Activated T-helper 17 cell treated with anti-CD3 and anti-CD28 coated beads, Interleukin-2, amount 50 U/mL, for 72 hours (primary cell): ENCODE results near the gene KTI12. TPM values are rescaled to one million over a fixed set of nuclear protein-coding genes. Genes with fewer than 3 reads are reported as not detected.
"Not testable (repeated sequence)": the region's sequence is repeated elsewhere in the genome, so short reads cannot be mapped to it uniquely, and the experiment has no call there.

Experiments
- ATAC-seq: fragments of 150-1000 bp; cut with Tn5 transposase; replicated peaks from 2 replicates; pipeline ENCODE4 v1.10.0; 2021; ENCODE audit warnings: mild to moderate bottlenecking, moderate library complexity
- H3K27ac Mint-ChIP-seq: one replicate; pipeline ENCODE4 v1.8.0; 2022; ENCODE audit warnings: mixed read lengths
- H3K27me3 Mint-ChIP-seq: one replicate; pipeline ENCODE4 v1.8.0; 2022; ENCODE audit warnings: mixed read lengths
- H3K36me3 Mint-ChIP-seq: one replicate; pipeline ENCODE4 v1.8.0; 2022; ENCODE audit warnings: low read depth, mild to moderate bottlenecking, mixed read lengths
- H3K4me1 Mint-ChIP-seq: one replicate; pipeline ENCODE4 v1.8.0; 2022; ENCODE audit warnings: mixed read lengths
- H3K4me3 Mint-ChIP-seq: one replicate; pipeline ENCODE4 v1.8.0; 2022; ENCODE audit warnings: mild to moderate bottlenecking, mixed read lengths
- H3K9me3 Mint-ChIP-seq: one replicate; pipeline ENCODE4 v1.8.0; 2022; ENCODE audit warnings: mixed read lengths
- total RNA-seq, 2 donors: library from RNA; stranded (reverse); gene quantifications; one replicate each; pipeline ENCODE4 v1.2.3, GENCODE V29; 2022

KTI12 gene, protein sequence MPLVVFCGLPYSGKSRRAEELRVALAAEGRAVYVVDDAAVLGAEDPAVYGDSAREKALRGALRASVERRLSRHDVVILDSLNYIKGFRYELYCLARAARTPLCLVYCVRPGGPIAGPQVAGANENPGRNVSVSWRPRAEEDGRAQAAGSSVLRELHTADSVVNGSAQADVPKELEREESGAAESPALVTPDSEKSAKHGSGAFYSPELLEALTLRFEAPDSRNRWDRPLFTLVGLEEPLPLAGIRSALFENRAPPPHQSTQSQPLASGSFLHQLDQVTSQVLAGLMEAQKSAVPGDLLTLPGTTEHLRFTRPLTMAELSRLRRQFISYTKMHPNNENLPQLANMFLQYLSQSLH
- total RNA-seq = 10 to 100 TPM in 1 of 2 donors, 1 to 10 TPM in 1; 9.3 to 16.2 TPM

DNA sequence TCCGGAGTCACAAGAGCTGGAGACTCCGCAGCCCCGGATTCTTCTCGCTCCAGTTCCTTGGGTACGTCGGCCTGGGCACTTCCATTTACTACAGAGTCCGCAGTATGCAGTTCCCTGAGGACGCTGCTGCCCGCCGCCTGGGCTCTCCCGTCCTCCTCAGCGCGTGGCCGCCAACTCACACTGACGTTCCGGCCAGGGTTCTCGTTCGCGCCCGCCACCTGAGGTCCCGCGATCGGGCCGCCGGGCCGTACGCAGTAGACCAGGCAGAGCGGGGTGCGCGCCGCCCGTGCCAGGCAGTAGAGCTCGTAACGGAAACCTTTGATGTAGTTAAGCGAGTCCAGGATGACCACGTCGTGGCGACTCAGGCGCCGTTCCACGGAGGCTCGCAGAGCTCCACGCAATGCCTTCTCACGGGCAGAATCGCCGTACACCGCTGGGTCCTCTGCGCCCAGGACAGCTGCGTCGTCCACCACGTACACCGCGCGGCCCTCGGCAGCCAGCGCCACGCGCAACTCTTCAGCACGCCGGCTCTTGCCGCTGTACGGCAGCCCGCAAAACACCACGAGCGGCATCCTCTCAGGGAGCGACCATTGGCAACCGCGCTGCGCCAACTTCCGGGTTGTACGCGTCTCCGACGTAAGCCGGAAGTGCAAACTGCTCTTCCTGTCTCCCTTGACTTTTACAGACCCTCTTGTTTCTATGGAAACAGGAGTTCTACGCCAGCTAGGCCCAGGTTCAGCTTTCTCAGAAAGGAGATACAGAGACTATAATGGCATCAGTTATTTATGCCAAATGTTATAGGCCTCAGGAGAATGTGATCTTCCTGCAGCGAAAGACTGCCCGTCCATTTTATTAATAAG, at the start of gene KTI12:
KTI12 (minus strand) TSS at position 621 of the 860 bp plus-strand sequence; CDS start at position 572, 49 bp downstream.
- H3K36me3 Mint-ChIP-seq = peaks cover 60% of the 10 kb centered on the region
- peak within 1 kb of the TSS; percentile 87 for H3K4me3 Mint-ChIP-seq
- H3K27ac Mint-ChIP-seq = peak within 1 kb of the TSS; percentile 96
- H3K27me3 Mint-ChIP-seq = no peaks in the 10 kb centered on the region
- no peaks in the 10 kb centered on the region for H3K9me3 Mint-ChIP-seq
- H3K4me1 Mint-ChIP-seq = peaks cover 25% of the 10 kb centered on the region
- ATAC-seq = peak; percentile 97

DNA sequence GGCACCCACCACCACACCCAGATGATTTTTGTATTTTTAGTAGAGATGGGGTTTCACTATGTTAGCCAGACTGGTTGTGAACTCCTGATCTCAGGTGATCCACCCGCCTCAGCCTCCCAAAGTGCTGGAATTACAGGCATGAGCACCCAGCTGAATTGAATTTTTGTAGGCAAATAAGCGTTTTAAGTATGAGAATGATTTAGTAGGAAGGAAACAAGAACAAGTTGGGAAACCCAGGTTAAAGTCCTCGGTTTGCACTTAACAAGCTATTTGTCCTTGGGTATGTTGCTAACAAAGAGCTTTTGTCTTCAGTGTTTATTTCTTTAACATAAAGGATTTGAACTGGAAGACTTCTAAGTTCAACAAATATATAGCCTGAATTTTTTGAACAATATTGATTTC, 46.4 kb upstream of the KTI12 start:
- H3K9me3 Mint-ChIP-seq = no peaks in the 10 kb centered on the region
- peaks cover 61% of the 10 kb centered on the region for H3K36me3 Mint-ChIP-seq
- no peaks in the 10 kb centered on the region for H3K4me1 Mint-ChIP-seq
- no peak overlapping the region for H3K4me3 Mint-ChIP-seq
- H3K27ac Mint-ChIP-seq = no peak overlapping the region
- no peak for ATAC-seq
- no peaks in the 10 kb centered on the region for H3K27me3 Mint-ChIP-seq

DNA sequence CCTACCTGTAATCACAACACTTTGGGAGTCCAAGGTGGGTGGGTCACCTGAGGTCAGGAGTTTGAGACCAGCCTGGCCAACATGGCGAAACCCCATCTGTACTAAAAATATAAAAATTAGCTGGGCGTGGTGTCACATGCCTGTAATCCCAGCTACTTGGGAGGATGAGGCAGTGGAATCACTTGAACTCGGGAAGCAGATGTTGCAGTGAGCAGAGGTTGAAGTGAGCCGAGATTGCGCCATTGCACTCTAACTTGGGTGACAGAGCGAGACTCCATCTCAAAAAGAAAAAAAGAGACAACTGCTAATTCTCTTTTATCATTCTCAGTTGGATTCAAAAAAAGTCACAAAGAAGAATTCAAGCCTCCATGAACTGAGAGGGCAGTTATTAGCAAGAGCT, 43.7 kb upstream of the KTI12 start:
- ATAC-seq, H3K27ac Mint-ChIP-seq, H3K9me3 Mint-ChIP-seq, H3K27me3 Mint-ChIP-seq, H3K4me3 Mint-ChIP-seq, H3K4me1 Mint-ChIP-seq: not testable (repeated sequence)
- peaks cover 70% of the 10 kb centered on the region for H3K36me3 Mint-ChIP-seq

DNA sequence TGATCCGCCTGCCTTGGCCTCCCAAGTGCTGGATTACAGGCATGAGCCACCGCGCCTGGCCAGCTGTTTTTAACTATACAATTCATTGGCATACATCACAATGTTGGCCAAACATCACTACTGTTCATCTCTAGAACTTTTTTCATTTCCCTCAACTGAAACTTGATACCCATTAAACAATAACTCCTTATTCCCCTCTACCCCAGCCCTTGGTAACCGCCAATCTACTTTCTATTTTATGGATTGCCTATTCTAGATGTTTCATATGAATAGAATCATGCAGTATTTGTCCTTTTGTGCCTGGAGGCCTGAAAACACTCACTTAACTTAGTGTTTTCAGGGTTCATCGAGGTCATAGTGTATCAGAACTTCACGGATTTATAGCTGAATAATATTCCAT, 38.7 kb upstream of the KTI12 start:
- Mint-ChIP-seq H3K27me3 (no peaks in the 10 kb centered on the region), H3K4me3 (no peak overlapping the region), H3K9me3 (no peaks in the 10 kb centered on the region), H3K36me3 (peaks cover 80% of the 10 kb centered on the region), H3K27ac (no peak overlapping the region), H3K4me1 (peaks cover 22% of the 10 kb centered on the region)
- ATAC-seq = no peak

DNA sequence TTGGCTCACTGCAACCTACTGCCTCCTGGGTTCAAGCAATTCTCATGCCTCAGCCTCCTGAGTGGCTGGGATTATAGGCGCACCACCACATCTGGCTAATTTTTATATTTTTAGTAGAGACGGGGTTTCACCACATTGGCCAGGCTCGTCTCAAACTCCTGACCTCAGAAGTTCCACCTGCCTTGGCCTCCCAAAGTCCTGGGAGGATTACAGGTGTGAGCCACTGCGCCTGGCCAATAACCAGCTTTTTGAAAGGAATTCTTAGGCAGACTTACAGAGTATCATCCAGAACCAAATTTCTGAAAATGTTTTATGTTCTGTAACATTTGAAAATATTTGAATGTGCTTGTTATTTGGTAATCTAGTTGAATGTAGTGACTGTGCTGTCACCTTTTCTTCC, 37.1 kb upstream of the KTI12 start:
- no peak overlapping the region for H3K27ac Mint-ChIP-seq
- H3K9me3 Mint-ChIP-seq = no peaks in the 10 kb centered on the region
- peaks cover 86% of the 10 kb centered on the region for H3K36me3 Mint-ChIP-seq
- H3K4me1 Mint-ChIP-seq = peaks cover 22% of the 10 kb centered on the region
- H3K27me3 Mint-ChIP-seq = no peaks in the 10 kb centered on the region
- no peak for ATAC-seq
- H3K4me3 Mint-ChIP-seq = no peak overlapping the region

DNA sequence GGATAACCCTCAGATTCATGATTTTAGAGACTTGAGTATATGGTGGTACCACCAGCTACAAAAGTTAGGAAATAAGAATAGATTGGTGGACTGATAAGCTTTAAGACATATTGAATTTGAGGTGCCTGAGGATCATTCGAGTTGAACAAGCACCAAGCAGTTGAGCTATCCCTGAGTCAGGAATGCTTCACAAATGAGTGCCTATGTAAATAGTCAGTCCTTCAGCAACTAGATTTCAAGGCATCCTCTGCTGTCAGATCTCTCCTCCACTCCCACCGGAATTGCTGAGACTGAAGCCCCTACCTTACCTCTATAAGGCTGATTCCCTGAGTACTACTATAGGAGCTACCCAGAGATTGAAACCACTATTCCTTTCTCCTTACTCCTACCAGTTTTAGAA, 29.6 kb upstream of the KTI12 start:
- H3K4me3 Mint-ChIP-seq = no peak overlapping the region
- H3K9me3 Mint-ChIP-seq = no peaks in the 10 kb centered on the region
- H3K36me3 Mint-ChIP-seq = peaks cover 94% of the 10 kb centered on the region
- peaks cover 17% of the 10 kb centered on the region for H3K4me1 Mint-ChIP-seq
- peak overlapping the region; percentile 1 for H3K27ac Mint-ChIP-seq
- H3K27me3 Mint-ChIP-seq = no peaks in the 10 kb centered on the region
- no peak for ATAC-seq

DNA sequence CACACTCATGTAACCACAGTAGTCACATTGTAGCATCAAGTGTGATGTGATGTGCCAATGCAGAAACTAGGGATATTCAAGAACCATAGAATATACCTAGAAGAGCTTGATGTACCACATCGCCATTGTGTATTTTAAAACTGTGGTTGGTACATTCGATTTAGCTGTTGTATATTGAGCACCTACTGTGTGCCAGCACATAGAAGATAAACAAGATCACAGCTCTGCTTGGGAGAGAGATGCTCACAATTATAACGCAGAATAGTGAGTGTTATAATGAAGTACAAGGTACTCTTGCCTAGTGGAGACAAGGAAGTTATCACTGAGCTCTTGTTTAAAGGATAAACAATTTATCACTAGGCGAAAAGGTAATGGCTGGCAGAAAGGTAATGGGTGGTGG, 27.2 kb upstream of the KTI12 start:
- Mint-ChIP-seq H3K9me3 (no peaks in the 10 kb centered on the region), H3K36me3 (peaks cover 86% of the 10 kb centered on the region), H3K4me3 (no peak overlapping the region), H3K27ac (no peak overlapping the region), H3K27me3 (no peaks in the 10 kb centered on the region), H3K4me1 (peaks cover 20% of the 10 kb centered on the region)
- no peak for ATAC-seq

DNA sequence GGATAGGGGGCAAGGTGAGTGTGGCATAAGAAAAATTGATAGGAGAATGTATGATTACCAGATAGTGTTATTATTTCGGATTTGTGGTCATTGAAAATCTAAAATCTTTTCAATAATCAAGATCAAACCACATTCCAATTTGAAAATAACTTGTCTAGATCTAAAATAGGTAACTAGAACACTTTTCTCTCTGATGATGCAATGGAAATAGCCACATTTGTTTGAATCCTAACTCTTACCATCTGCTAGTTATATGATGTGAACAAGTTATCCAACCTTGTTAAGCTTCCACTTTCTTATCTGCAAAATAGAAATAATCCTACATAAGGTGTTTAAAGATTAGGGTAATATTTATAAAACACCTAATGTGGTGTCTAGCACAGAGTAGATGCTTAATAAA, 26.3 kb upstream of the KTI12 start:
- Mint-ChIP-seq H3K27ac (no peak overlapping the region), H3K4me1 (peaks cover 20% of the 10 kb centered on the region), H3K9me3 (no peaks in the 10 kb centered on the region), H3K36me3 (peaks cover 84% of the 10 kb centered on the region), H3K27me3 (no peaks in the 10 kb centered on the region), H3K4me3 (no peak overlapping the region)
- no peak for ATAC-seq

DNA sequence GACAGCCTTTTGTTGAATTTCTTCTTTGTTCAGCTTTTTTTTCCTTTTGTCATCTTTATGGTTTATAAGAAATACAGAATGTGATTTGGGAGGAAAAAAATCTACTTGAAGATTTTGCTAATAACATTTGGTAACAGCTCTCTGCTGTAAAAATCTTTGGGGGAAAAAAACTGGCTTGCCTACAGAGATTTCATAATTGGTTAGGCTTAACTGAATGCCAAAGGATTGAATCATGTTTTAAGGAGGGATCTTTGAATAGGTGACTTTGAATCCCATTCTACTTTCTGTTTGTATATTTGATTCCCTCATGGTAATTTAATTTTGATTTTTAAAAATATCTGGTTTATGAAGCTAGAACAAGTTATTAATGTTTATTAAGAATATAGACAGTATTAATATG, 25.7 kb upstream of the KTI12 start:
- peaks cover 84% of the 10 kb centered on the region for H3K36me3 Mint-ChIP-seq
- no peak overlapping the region for H3K27ac Mint-ChIP-seq
- H3K4me3 Mint-ChIP-seq = peak overlapping the region; percentile 9
- peaks cover 20% of the 10 kb centered on the region for H3K4me1 Mint-ChIP-seq
- no peaks in the 10 kb centered on the region for H3K27me3 Mint-ChIP-seq
- no peaks in the 10 kb centered on the region for H3K9me3 Mint-ChIP-seq
- no peak for ATAC-seq

DNA sequence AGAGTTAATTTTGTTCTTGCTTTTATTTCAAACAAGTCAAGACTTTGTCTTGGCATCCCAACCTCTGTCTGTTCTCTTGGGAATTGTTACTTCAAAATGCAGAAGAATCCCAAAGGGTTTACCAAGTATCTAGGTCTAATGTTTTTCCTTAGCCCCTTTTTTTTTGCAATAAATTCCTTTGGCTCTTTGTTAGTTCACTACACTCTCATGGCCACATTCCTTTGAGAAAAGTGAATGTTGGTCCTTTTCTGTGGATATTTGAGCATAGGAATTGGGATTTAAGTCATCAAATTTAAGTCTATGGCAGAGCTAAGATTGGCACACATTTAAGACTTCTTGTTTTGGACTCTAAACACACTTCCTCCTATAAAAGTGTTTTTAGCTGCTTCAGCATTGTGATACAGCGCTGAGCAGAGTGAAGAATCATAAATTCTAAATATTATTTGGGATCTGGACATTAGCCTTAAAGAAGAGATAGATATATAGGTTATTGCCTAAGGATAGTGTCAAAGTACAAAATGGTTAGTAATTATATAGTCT, 24.3 kb upstream of the KTI12 start:
- H3K4me3 Mint-ChIP-seq = peak overlapping the region; percentile 100
- H3K36me3 Mint-ChIP-seq = peaks cover 83% of the 10 kb centered on the region
- ATAC-seq = no peak
- no peaks in the 10 kb centered on the region for H3K27me3 Mint-ChIP-seq
- no peaks in the 10 kb centered on the region for H3K9me3 Mint-ChIP-seq
- H3K27ac Mint-ChIP-seq = peak overlapping the region; percentile 98
- H3K4me1 Mint-ChIP-seq = peaks cover 21% of the 10 kb centered on the region

DNA sequence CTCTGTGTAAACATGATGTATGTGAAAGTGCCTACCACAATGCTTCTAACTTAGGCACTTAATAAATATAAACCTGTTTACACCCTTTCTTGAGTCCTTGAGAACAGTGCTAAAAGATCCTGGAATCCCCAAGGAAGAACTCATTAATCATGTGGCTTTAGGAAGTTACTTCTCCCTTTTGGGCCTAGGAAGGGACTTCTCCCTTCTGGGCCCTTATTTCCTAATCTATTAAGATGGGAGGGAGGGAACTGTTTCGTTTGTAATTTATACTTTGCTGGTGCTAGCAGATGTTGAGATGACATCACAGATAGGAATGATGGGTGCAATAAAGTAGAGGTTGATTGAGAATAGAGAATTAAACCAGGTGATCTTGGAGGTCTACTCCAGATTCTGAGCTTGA, 23.6 kb upstream of the KTI12 start:
- Mint-ChIP-seq H3K36me3 (peaks cover 83% of the 10 kb centered on the region), H3K4me1 (peaks cover 25% of the 10 kb centered on the region), H3K27me3 (no peaks in the 10 kb centered on the region), H3K27ac (peak overlapping the region; percentile 98), H3K9me3 (no peaks in the 10 kb centered on the region), H3K4me3 (peak overlapping the region; percentile 100)
- no peak for ATAC-seq

DNA sequence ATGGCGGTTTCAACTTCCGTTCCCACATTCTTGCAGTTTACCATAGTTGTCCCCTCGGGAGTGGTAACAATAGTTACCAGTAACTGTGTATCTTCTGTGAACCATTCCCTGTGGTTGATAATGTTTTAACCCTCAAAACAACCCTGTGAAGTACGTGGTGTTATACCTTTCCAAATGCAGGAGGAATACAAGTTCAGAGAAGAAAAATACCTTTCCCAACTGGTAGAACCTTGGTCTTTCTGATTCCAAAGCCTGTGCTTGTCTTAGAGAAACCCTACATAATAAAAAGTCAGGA, 23.3 kb upstream of the KTI12 start:
- H3K4me1 Mint-ChIP-seq = peaks cover 27% of the 10 kb centered on the region
- no peak for ATAC-seq
- peaks cover 83% of the 10 kb centered on the region for H3K36me3 Mint-ChIP-seq
- peak overlapping the region; percentile 98 for H3K27ac Mint-ChIP-seq
- no peaks in the 10 kb centered on the region for H3K9me3 Mint-ChIP-seq
- H3K27me3 Mint-ChIP-seq = no peaks in the 10 kb centered on the region
- peak overlapping the region; percentile 100 for H3K4me3 Mint-ChIP-seq

DNA sequence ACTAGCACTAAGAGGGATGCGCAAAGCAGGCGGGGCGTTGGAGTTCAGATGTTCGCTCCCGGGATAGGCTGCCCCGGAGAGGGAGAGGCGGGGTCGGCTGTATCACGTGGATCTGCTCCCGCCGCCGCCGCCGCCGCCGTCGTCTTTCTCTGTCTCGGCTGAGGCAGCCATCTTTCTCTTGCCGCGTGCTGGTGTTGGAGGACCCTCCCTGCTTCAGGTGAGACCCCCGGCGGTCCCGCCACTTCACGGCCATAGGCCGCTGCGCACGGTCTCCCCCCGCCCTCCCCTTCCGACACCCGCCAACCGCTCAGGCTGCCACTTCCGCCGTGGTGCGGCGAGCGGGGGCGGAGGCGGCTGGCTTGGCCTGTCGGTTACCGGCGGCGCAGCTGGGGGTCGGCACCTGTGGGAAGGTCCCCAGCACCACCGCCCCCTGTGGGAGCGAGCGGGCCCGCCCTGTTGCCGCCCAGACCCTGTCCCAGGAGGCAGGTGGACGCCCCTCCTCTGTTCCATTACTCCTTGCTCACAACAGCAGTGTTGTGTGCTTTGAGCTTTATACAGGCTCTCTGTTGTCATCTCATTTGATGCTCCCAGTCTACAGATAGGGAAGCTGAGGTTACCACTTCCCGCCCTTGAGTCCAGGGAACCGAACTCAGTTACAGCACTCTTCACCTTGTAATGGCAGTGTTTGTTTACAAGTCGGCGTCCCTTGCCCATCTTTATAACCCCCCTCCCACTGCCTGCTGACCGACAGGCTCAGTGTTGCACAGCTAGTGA, 22.7 kb upstream of the KTI12 start, which contains the start of gene BTF3L4:
BTF3L4 (plus strand) TSS at position 133 of the 774 bp plus-strand sequence. CDS start 3,553 bp downstream, outside the sequence.
- H3K9me3 Mint-ChIP-seq = no peaks in the 10 kb centered on the region
- ATAC-seq = peak; percentile 94

DNA sequence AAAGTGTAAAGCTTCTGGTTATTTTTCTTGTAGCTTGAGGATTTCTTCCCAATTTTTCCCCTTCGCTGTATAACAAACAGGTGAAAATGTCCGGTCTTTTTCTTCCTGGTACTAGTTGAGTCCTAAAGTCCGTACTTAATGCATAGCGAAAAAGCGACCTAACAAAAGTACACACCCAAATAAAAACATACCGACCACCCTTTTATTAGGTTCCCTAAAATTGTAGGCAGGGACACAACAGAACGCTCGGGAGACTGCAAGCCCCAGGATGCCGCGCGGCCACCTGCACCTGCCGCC, 22.2 kb upstream of the KTI12 start:
- Mint-ChIP-seq H3K4me1 (peaks cover 27% of the 10 kb centered on the region), H3K27me3 (no peaks in the 10 kb centered on the region), H3K36me3 (peaks cover 86% of the 10 kb centered on the region), H3K4me3 (peak overlapping the region; percentile 100), H3K9me3 (no peaks in the 10 kb centered on the region), H3K27ac (peak overlapping the region; percentile 98)
- ATAC-seq = no peak

More for the DNA sequence above, 22.7 kb upstream of the KTI12 start, which contains the start of gene BTF3L4:
- Mint-ChIP-seq H3K27me3 (no peaks in the 10 kb centered on the region), H3K27ac (peak within 1 kb of the TSS; percentile 98), H3K4me3 (peak within 1 kb of the TSS; percentile 100), H3K4me1 (peaks cover 27% of the 10 kb centered on the region), H3K36me3 (peaks cover 85% of the 10 kb centered on the region)
